Endothelial cell of hepatic sinusoid (primary cell): ENCODE measurements around the gene IQCE.

ENCODE experiments used
- in situ Hi-C: cut with HindIII; loops from 2 replicates; pipeline ENCODE4 v1.10.0; 2017; ENCODE audit warnings: low sequenced_read_pairs

Gene IQCE

DNA sequence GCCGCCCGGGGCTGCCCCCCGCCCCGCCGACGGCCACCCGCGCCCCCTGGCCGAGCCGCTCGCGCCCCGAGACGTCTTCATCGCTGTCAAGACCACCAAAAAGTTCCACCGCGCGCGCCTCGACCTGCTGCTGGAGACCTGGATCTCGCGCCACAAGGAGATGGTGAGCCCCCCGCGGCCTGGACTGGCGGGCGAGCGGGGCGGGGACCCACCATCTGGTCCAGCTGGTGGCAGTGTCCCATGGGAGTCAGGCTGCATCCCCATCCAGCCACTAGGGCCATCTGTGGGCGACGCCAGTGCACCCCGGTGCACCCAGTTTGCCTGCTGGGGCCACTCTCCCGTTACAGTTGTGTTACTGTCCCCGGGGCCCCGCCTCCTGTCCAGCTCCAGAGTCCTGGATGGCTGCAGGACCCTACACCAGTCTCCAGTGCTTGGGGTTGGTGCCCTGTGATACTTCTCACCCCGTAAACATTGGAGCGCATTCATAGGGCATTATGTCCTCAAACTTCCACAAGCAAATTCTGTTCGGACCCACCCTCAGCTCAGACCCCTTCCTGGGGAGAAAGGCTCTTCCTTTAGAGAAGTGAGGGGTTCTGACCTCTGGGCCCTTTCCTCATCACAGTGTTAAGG lies 38.5 kb upstream of the IQCE start:
- in situ Hi-C loops: no loop called here

DNA sequence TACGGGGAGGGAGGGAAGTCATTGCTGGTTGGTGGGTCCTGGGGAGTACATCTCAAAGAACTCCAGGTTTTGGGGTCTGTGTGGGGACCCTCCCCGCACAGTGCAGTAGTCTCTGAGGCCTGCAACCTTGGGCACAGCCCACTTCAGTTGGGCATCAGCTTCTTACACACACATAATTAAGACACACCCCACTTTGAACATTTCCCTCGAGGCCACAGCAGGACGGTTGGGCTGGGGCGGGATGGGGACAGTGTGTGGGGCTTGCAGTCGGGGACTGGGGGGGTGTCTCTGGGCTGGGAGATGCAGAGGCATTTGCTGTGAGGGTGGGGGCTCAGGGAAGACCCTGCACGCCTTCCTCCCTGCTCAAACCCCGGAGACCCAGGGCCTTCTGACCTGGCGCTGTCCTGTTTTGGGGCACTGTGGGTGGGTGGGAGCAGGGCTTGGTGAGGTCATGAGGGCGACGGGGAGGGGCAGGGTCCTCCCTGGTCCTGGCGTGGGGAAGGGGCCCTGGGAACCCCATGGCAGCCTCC lies 38.0 kb upstream of the IQCE start:
- in situ Hi-C loops: no loop called here

DNA sequence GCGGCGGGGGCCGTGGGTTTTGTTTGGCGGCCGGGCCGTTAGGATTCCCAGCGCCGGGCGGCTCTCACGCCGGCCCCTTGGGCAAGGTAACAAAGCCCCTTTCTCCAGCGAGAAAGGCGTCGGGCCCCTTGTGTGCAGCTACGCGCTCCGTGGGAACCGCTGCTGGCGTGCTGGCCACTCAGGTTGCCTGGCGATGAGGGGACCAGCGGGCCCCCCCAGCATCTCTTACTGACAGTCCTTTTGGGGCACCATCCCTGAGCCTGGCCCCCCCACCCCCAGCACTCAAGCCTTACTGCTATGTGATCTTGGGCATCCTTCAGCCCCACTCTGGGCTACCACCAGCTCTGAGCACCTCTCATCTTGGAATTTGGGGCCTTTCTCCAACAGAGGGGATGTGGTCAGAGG lies 37.4 kb upstream of the IQCE start:
- in situ Hi-C loops: no loop called here

DNA sequence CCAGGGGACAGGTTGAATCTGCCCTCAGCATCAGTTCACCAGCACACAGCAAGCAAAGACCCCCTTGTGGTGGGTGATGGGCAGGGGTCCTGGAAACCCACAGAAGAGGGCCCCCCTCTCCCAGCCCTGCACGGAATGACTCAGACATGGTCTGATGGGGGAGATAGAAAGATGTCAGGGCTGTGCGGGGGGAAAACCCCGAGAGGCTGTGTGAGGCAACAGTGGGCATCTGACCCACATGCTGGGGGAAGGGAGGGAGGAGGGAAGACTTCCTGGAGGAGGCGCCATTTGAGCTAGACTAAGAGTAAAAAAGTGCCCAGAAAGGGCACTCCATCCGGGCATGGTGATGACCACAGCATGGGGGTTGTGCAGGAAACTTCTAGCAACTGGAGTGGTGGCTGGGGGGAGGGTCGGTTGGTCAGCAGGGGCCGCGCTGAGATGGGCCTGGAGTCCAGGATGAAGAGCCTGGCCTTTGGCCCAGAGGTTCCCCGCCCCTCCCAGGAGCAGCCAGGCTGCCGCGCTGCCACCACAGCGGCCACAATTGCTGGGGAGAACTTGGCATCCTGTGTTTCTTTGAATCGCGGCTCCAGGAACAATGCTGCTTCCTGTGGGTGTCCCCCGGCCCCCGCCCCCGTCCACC lies 36.7 kb upstream of the IQCE start:
- in situ Hi-C loops: no loop called here

DNA sequence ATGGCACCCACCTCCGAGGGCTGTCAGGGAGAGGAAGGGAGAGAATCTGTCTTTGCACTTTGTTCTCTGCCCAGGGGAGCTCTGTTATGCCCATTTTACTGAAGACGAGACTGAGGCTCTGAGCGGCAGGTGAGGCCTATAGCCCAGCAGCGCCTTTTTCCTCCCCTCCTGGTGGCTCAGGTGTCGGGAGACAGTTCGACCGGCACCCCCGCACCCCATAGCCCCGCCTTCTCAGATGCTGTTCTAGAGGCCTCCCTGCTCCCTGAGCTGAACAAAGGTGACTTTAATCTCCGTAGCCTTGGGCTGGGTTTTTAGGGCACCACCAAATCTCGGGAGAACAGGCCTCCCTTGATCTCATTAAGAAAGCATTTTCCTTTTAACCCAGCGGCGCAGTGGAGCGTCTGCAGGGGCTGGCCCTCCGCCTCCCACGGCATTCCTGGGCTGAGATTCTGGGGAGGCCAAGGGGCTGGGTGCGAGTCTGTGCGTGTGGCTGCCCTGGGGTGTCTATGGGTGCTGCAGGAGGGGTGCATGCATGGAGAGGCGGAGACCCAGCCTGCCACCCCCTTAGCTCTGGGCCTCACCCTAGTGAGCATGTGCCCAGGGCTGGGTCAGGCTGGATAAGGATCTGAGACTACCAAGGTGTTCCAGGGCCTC lies 35.9 kb upstream of the IQCE start:
- in situ Hi-C loops: no loop called here

DNA sequence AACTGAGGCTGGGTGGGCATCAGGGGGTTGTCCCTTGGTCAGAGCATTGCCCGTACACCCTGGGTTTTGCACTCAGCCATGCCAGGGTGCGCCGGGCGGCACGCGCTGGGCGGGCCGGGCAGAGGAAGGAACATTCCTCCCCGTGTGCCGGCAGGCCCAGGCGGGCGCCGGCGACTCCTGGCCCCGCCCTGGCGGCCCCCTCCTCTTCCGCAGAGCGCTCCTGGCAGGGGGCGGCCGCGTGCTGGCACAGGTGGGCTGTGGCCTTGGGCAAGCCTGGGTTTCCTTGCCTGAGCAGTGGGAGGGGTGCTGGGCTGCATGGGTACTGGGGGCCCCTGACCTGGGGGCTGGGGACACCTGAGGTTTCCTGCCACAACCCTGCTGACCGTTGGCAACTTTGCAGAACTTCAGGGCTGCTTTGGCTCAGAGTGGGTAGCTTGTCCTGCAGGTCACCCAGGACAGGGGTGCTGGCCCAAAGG lies 35.3 kb upstream of the IQCE start:
- in situ Hi-C loops: no loop called here

DNA sequence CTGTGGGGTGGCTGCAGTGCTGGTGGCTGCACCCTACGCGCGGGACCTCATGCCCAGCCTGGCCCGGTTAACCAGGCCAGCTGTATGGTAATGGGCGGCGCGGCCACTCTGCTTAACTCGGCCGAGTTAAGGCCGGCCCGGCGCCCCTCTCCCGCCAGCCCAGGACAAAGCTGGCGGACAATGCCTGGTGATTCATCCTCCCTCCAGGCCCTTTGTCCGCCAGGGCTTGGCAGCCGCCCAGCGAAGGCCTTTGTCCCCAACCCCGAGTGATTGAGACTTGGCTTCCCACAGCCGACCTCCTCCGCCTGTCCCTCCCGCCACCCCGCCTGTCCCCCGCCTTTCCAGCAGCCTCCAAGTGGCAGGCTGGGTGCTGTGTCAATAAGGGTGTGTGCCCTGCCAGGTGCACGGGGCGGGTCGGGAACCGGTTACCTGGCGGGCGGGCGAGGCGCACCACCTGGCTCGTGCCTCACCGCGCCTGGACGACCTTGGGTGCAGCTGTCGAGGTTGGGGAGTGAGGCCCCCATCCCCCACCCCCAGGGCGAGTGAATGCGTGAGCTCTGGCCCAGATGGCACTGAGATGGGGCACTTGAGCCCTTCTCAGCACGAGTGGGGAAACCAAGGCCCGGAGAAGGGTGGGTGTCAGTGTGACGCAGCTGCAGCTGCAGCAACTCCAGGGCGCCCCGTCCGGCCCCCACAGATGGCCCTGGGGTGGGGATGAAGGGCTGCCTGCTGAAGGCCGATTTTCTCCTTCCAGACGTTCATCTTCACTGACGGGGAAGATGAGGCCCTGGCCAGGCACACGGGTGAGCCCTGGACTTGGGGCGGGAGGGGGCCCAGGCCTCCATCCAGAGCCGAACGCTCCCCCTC lies 34.6 kb upstream of the IQCE start:
- in situ Hi-C loops: no loop called here

DNA sequence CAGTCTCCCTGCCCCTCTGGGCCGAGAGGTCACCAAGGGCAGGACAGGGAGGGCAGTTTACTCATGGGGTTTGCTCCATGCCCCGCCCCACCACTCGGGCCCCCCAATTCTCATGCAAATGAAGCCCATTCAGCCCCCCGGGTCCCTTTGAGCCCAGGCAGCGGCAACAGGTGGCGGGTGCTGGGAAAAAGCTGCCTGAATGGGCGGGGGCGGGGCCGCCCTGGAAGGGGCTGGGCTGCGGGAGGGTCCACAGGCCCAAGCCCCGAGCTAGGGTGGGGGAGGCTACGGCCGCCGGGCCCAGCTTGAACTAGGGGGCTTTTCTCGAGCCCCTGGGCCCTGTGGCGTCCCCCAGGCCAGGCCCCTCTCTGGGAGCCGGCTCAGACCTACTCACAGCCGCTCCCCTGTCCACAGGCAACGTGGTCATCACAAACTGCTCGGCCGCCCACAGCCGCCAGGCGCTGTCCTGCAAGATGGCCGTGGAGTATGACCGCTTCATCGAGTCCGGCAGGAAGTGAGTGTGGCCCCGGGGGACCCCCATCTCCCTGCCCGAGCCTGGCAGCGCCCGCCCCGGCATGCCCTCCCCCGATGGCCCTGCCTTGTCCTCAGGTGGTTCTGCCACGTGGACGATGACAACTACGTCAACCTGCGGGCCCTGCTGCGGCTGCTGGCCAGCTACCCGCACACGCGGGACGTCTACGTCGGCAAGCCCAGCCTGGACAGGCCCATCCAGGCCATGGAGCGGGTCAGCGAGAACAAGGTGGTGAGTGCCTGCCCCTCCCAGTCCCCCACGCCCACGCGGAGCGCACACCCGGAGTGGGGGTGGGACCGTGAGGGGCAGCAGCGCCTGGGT lies 33.7 kb upstream of the IQCE start:
- in situ Hi-C loops: no loop called here

DNA sequence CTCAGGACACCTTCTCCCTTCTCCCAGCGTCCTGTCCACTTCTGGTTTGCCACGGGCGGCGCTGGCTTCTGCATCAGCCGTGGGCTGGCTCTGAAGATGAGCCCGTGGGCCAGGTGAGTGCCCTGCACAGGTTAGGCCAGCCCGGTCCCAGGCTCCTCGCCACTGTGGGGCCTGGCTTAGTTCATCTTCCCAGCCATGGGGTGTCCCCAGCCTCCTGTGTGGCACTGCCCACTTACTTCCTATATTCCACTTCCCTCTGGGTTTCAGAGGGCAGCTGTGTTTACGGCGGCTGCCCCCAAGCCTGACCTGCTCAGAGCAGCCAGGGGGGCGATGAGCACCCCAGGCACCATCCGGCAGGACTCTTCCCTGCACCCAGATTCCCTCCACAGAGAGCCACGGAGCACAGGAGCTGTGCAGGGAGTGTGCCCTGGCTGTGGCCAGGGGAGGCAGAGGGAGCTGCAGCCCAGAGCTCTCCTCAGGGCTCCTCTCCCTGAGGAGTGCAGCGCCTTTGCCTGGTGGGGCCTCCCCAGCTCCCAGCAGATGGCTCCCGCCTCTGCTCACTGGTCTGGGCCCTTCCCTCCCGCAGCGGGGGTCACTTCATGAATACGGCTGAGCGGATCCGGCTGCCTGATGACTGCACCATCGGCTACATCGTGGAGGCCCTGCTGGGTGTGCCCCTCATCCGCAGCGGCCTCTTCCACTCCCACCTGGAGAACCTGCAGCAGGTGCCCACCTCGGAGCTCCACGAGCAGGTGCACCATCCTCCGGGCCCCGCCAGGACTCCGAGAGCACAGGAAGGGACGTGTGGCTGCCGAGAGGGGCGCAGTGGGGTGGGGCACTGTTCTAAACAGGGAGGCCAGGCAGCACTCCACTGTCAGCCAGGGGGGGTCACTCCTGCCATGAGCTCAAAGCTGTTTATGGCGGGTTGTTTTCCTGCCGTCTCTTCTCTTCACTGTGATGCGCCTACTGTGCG lies 32.8 kb upstream of the IQCE start:
- in situ Hi-C loops: no loop called here

DNA sequence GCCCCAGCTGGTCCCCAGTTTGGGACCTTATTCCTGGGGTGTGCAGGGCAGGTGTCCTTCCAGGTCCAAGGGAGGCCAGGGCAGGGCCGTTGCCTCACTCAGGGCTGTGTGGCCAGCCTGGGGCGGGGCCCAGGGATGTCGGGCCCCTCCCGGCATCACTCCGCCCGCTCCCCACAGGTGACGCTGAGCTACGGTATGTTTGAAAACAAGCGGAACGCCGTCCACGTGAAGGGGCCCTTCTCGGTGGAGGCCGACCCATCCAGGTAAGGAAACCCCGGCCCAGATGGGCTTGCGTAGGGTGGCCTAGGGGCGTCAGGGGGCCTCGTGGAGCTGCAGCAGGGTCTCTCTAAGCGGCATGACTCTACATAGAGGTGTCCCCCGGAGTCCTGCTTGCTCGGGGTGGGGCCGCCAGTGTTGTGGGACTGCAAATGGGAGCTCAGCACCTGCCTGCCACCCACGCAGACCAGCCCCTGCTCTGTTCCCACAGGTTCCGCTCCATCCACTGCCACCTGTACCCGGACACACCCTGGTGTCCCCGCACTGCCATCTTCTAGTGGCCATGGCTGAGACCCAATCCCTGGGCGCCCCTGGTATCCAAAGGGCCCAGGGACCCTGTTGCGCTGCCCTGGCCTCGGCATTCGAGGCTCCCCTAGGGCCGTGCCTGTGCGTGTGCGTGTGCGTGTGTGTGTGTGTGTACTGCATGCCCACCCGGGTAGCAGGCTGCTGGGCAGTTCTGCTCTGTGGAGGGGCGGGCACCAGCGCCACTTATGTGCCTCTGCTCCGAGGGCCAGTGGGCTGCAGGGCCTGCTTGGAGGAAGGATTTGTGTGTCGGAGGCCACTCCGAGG lies 31.9 kb upstream of the IQCE start:
- in situ Hi-C loops: no loop called here

DNA sequence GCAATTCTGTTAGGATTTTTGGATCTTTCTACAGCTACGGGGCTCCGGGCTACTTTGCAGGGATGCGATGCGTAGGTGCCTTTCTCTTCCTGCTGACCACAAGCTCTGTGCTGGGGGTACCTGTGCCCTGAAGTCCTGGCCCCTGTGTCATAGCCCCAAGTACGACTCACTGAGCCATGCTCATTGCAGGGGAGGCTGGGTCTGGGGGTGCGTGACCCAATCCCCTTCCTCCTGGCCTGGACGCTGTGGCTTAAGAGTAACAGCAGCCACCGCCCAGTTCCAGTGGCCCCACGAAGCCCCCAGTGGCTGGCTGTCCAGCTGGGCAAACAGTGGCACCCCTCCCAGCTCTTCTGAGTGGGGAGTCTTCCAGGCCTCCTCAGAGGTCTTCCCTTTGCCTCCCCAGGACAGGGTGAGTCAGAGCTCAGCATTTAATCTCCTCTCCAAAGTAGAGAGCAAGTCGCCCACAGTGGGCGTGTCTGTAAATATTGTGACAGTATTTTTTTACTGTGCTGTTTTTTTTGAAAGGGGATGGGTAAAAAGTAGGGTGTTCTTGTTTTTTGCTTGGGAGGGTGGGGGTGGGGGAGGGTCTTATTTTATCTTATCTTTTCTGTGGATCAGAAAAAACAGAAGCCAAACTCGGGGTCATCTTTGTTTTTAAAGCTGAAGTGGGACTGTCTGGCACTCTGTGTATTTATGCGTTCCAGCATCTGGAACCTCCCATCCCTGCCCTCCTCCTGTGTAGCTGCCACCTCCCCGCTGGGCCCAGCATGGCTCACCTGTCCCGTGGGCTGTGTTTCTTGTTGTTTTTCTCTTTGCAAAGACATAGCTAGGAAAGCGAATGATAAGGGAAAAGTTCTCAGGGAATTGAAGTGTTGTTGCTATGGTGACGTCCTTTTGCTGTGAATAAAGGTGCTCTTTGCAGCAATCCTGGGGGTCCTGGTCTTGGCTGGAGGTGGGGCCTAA lies 31.0 kb upstream of the IQCE start:
- in situ Hi-C loops: no loop called here

DNA sequence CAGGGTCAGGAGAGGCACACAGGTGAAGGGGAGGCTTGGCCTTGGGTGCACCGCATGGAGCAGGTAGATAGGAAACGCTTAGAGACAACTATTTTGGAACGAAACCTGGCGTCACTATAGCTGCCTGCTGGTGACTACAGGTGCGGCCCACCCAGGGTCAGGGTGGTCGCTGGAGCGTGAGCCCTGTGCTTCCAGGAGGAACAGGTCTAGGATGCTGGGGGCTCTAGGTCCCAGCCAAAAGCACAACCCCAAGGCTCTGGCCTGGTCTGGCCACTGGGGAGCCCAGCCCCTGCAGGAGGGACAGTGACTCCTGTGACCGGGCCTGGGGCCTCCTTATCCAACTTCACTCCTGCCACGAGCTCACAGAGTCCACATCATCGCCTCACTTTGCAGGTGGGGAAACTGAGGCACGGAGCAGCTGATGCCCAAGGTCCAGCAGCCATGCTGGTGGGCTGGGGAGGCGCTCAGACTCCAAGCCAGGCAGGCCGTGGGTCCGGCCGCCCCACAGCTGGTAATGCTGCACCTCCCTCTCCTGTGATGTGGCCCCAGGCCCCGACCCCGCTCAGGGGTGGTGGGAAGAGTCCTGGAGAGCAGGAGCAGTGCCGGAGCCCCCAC lies 30.2 kb upstream of the IQCE start:
- in situ Hi-C loops: no loop called here

DNA sequence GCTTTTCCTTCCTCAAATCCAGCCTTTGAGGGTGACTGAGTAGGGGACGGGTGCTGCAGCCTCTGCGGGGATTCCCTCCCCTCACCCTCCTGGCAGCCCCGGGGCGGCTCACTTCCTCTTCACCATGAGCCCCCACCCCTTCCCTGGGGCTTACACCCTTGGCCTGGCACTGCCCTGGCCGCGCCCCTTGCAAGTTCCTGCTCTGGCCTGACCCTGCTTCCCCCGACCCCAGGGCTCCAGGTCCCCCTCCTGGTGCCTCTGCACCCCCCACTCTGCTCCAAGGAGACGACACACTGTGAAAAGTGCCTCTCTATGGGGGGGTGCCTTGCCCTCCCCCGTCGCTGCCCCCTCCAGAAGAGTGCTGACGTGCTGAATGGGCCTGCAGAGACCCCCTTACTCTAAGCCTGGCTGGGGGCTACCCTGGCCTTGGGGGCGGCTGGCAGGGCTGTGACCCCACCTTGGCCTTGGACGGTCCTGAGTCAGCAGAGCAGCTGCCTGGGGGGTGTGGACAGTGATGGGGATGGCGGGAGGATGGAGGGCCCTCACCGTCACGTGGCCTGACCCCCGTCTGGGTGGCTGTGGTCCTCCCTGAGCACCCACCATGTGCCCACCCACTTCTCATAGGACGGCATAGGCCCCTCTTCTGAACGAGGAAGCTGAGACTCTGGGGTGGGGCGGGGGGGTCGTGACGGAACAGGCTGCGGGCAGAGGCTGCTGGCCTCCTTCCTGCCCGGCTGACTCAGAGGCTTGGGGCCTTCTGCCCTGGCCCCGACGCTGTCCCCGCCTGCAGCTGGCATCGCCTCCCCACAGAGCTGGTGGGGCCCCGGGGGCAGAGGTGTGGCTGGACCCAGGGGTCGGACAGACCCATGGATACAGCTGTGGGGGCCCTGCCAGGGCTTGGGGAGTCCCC lies 29.4 kb upstream of the IQCE start:
- in situ Hi-C loops: no loop called here

DNA sequence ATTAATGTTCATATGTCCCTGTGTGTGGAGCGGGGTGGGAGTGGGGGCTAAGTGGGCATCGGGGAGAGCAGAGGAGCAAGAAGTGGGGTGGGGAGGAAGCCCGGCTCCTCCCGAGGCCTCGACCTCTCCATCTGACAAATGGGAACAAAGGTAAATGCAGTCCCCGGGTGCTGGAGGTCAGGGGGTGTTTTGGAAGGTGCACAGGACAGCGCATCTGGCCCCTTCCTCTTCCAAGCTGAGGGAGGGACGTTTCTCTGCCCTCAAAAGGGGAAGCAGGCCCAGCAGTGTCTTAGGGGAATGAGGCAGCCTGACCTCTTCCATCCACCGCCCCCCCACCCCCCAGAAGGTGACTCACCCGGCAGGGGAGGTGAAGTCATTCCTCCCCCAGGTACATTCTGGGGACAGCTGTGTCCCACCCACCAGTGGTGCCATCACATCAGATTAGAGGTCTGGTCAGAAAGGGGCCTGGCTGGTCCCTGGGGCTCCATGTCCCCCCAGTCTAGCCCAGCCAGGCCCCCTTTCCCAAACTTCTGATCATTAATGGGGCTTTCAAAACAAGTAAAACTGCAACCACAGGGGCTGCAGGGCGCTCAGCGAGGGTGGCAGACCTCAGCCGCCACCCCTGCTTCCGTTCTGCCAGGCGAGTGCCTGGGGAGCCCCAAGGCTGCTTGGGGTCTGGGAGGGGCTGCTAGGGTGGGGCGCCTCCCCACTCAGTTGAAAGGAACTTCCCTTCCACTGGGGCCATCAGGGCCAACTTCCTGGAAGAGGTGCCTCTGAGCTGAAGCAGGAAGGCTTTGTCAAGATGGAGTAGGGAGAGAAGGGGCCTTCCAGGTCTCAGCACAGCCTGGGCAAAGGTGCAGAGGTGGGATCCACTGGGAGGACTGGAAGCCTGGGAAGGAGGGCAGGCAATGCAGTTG lies 28.4 kb upstream of the IQCE start:
- in situ Hi-C loops: no loop called here
